Measurements from ENCODE around the gene ABCB10.
A peak's percentile ranks its signal among the peaks of the same experiment; 100 is the strongest.
"Not testable (repeated sequence)": the region's sequence is repeated elsewhere in the genome, so short reads cannot be mapped to it uniquely, and the experiment has no call there.

Gene ABCB10

DNA sequence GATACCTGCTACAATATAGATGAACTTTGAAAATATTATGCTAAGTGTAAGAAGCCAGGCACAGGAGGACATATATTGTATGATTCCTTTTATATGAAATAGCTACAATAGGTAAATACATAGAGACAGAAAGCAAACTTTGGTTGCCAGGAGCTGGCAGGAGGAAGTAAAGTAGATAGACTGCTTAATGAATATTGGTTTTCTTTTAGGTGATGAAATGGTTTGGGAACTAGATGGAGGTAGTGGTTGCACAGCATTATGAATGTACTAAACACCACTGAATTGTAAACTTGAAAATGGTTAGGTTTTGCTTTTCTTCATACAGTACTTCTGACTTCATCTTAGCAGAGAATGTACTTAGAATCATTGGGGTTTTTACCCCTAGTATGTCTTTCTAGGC, 21.5 kb downstream of the ABCB10 start:
- no peak for DNase-seq (ENCODE audit: low read depth in 2 of 2)

DNA sequence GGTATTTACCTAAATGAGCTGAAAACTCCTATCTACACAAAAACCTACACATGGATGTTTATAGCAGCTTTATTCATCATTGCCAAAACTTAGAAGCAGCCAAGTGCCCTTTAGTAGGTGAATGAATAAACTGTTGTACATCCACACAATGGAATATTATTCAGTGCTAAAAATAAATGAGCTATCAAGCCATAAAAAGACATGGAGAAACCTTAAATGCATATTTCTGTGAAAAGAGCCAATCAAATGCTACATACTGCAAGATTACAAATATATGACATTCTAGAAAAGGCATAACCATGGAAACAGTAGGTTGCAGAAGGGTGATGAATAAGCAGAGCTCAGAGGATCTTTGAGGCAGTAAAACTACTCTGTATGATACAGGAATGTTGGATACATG, 23.3 kb downstream of the ABCB10 start:
- no peak for DNase-seq (ENCODE audit: low read depth in 2 of 2)

DNA sequence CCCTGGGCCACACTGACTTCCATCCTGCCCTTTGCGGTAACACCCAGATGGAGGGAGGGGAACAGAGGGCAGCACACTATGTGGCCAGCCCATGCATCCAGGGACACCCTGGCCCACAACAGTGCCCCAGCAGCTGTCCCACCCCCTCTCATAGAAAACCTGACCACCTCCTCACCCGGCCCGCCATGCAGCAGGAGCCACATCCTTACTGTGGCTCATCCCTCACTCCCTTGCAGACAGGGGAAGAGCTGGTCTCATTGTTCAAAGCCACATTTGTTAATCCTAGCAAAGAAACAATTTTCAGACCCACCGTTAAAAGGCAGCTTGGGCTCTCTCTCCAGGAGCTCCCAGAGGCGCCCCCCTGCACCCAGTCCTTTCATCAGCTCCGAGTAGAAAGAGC, 27.2 kb downstream of the ABCB10 start:
- no peak for DNase-seq (ENCODE audit: low read depth in 2 of 2)

DNA sequence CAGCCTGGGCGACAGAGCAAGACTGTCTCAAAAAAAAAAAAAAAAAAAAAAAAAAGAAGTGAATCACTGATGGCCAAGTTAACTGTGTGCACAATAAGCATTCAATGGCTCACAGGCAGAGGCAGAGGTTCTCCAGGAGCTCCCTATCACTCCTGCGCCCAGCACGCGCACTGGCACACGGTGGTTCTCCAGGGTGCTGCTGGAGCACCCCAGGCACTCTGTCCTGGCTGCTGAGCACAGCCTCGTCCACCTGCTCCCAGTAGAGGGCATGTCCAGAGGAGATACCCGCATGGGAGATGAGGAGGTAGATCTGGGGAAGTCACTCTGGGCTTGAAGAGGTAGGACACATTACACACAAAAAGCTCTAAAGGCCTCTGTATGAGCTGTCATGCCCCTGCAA, 28.9 kb downstream of the ABCB10 start:
- DNase-seq (ENCODE audit: low read depth in 2 of 2) = no peak

DNA sequence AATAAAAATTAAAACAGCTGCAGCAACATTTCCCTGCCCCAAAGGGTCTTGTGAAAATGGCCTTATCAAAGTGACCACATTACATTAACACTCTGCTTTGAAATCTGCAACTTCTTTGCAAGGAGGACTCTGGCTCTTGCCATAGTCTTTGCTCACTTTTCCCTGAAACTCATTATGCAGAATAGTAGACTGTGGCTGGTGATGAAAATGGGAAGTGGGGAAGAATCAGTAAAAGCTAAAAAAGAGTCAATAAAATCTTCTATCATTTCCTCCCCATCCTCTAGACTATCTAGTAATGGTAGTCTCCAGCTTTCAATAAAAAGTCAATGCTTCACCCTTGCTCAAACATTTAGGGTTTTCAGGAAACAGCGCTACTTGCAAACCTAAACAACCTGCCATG, 31.8 kb downstream of the ABCB10 start:
- DNase-seq (ENCODE audit: low read depth in 2 of 2) = no peak

- DNase-seq (ENCODE audit: low read depth in 2 of 2) = no peak
Observed at GRCh38 chr1:229523052-229523451, 35.5 kb downstream of the ABCB10 start.

- DNase-seq (ENCODE audit: low read depth in 2 of 2) = peak; percentile 7 to 24
Observed at GRCh38 chr1:229514578-229515275, 43.8 kb downstream of the ABCB10 start.

GRCh38 chr1:229511625-229512024, 46.9 kb downstream of the ABCB10 start:
- not testable (repeated sequence) for DNase-seq (ENCODE audit: low read depth in 2 of 2)

DNA sequence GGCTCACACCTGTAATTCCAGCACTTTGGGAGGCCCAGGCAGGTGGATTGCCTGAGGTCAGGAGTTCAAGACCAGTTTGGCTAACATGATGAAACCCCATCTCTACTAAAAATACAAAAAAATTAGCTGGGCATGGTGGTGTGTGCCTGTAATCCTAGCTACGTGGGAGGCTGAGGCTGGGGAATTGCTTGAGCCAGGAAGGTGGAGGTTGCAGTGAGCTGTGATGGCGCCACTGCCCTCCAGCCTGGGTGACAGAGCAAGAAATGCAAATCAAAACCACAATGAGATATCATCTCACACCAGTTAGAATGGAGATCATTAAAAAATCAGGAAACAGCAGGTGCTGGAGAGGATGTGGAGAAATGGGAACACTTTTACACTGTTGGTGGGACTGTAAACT, 47.3 kb downstream of the ABCB10 start:
- not testable (repeated sequence) for DNase-seq (ENCODE audit: low read depth in 2 of 2)

DNA sequence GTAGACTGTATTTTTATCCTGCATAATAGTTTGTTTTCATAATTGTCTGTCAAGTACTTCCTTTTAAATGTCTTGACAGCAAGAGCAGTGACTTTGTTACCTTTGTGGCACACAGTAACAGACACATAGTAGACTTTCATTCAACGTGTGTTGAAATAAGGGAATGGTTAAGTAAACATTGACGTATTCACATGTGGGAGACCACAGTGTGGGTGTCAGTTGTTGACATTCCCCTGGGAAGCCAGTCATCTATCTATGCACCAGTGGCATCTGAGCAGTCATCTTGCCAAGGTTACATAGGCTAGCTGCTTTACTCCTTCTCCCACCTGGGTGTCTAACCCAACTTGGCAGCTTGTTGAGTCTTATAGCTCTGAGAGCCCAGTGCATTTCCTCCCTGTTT, 48.9 kb downstream of the ABCB10 start:
- DNase-seq (ENCODE audit: low read depth in 2 of 2) = no peak

- no peak for DNase-seq (ENCODE audit: low read depth in 2 of 2)
Observed at GRCh38 chr1:229508823-229509337, 49.6 kb downstream of the ABCB10 start.

DNA sequence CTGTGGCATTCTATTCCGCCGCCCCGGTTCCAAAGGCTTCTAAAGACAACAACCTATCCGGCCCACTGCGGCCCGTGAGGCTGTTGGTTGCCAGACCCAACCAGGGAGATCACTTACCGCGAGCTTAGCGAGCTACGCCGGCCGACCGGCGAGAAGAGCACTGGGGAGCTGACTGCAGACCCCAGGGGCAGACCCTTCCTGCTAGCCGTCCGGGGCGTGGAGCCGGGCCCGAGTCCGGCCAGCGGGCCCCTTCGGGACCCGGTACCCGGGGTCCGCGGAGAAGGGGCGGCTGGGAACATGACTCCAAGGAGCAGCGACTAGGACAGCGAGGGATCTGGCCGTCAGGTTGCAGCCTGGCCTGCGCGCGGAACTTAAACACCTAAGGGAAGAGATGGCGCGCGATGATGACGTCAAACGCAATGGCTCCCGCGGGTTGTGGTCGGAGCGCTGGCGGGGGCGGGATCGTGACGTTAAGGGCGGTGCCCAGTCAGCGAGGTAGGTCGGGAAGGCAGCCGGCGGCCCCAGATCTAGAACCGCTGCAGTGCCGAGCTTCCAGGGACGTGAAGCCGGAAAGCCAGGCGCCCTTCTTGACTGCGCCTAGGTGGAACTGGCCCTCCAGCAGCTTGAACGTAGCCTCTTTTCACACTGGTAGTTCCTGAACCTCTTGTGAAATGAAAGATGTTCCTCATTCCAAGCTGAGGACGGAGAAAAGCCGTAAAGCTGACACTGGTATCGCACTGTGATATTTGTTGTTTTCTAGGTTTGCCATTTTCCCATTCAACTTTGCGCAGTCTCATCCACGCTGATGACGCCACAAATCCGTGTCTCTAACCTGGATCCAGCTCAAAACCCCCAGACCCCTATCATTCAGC, 50.3 kb downstream of the ABCB10 start, which contains the start of gene NUP133:
TSS of gene NUP133 (minus strand) at position 391 of the 872 bp plus-strand sequence. CDS start at position 299, 92 bp downstream.
- DNase-seq (ENCODE audit: low read depth in 2 of 2) = peak; percentile 97 to 99

DNA sequence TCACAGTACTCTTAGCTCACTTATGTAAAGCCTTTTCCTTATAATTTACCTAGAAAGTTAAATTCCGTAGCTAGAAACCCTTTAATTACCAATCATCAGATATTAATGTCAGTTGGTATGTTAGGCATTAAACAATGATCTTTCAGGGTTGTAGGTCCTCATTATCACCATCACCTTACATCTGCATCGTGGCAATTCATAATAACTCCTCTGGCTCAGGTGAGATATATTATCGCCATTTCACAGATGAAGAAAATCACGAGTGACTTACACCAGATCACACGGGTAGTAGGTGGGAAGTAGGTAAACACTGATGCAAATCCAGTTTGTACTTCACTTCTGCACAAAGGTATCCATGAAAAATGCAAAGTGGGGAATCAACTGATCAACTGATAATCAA, 51.0 kb downstream of the ABCB10 start:
- no peak for DNase-seq (ENCODE audit: low read depth in 2 of 2)

- no peak for DNase-seq (ENCODE audit: low read depth in 2 of 2)
Observed at GRCh38 chr1:229506633-229507032, 51.9 kb downstream of the ABCB10 start.

- DNase-seq (ENCODE audit: low read depth in 2 of 2) = no peak
Observed at GRCh38 chr1:229495782-229496181, 62.7 kb downstream of the ABCB10 start.

DNA sequence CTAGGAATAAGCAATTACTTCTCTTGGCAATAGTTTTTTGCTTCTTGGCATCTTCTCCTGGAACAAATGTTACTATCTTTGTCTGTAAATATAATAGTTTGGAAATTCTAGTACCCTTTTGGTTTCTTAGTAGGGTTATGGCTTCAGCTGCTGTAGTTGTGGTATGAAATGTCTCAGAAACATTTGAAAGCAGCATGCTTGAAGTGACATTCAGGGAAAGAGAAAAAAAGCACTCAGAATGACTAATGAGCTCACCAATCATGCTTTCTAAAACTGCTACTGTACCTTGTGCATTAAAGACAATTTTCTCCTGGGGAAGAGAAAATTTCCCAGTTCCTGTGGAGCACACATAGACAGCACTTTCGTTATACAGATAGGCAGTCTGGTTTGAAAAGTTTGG, 71.3 kb downstream of the ABCB10 start:
- no peak for DNase-seq (ENCODE audit: low read depth in 2 of 2)

GRCh38 chr1:229485318-229485717, 73.2 kb downstream of the ABCB10 start:
- no peak for DNase-seq (ENCODE audit: low read depth in 2 of 2)

DNA sequence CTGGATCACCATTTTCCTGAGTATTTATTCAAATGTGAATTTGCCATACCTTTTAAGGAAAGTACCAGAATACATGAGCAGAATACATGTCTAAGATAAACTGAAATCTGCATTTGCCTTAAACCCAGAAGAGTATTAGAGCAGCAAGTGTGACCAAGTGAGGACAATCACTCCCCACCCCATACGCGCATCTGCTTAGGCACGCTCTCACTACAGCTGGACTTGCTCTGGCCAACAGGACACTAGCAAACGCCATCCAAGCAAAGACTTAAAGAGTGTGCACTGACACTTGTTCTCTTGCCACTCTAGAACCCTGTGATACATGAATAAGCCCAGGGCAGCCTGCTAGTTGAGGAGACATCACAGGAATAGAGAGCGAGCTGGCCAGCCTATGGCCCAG, 76.0 kb downstream of the ABCB10 start:
- DNase-seq (ENCODE audit: low read depth in 2 of 2) = no peak

DNA sequence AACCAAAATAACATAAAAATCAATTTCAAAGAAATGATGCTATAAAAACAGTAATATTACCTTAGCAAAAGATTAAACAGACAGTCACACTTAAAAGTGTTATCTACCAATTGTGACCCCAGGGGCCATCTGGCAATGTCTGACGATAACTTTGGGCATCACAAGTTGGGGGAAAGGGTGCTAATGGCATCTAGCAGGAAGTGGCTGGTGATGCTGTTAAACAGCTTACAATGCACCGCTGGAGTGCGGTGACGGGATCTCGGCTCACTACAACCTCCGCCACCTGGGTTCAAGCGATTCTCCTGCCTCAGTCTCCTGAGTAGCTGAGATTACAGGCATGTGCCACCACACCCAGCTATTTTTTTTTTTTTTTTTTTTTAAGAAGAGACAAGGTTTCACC, 78.0 kb downstream of the ABCB10 start:
- no peak for DNase-seq (ENCODE audit: low read depth in 2 of 2)

DNA sequence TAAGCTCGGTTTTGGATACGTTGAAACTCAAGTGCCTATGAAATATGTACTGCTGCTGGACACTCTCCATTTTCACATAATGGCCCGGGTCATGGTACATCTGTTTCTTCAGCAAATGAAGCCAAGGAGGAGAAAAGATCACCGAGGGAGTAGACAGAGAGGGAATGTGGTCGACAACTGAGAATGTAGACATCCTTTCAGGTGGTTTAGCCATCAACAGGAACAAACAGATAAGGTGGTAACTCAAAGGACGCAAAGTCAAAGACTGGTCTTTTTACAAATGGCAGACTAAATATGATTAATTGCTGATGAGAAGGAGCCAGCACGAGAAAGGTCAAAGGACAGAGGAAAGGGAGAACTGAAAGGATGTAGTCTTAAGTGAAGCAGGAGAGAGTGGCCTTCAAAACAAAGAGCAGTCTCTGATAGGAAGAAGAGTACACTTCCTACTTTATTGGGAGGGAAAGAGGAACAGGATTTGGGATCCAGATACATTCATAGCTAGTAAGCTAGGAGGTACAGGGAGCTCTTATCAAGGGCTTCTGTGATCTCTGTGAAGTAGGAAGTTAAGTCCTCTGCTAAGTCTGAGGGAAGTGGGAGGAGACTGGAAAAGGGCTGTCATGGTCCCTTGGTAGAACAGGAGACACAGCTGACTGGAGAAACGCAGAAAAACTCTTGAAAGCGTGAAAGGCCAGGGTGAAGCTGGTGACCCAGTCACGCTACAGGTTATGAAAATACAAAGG, 78.7 kb downstream of the ABCB10 start:
- no peak for DNase-seq (ENCODE audit: low read depth in 2 of 2)

GRCh38 chr1:229478852-229479251, 79.7 kb downstream of the ABCB10 start:
- DNase-seq (ENCODE audit: low read depth in 2 of 2) = no peak

DNA sequence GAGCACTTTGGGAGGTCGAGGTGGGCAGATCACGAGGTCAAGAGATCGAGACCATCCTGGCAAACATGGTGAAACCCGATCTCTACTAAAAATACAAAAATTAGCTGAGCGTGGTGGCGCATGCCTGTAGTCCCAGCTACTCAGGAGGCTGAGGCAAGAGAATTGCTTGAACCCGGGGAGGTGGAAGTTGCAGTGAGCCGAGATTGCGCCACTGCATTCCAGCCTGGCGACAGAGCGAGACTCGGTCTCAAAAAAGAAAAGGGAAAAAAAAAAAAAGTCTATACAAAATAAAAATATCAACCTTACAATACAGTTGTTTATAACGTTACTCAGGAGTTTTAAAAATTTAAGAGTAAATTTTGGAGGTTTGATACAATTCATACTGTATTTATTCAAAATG, 82.6 kb downstream of the ABCB10 start:
- not testable (repeated sequence) for DNase-seq (ENCODE audit: low read depth in 2 of 2)

Measured in stimulated activated CD8-positive, alpha-beta memory T cell treated with anti-CD3 and anti-CD28 coated beads, Interleukin-2, amount 100 ng/mL, for 48 hours (primary cell).